GM13977 (cell line): ENCODE measurements around the gene PDS5B.

ENCODE experiments used
- DNase-seq: peaks from one replicate; pipeline ENCODE4 v3.0.0; 2012; ENCODE audit warnings: low spot score
- in situ Hi-C: fragments of 300-500 bp; cut with MboI; formaldehyde crosslinking; loops from one replicate; pipeline ENCODE4 v1.12.0; 2022; ENCODE audit warnings: low sequenced_read_pairs, low pct_unique_long_range_greater_than_20kb, mixed read lengths, inconsistent platforms; ENCODE audit not compliant: unreplicated experiment
- TF ChIP-seq, protein P1 (sequence below): IDR thresholded peaks from 2 replicates; pipeline ENCODE4 v1.5.1; 2012; ENCODE audit warnings: mild to moderate bottlenecking, control low read depth; ENCODE audit not compliant: insufficient read depth; ENCODE audit errors: extremely low read depth, missing control alignments

Gene PDS5B

DNA sequence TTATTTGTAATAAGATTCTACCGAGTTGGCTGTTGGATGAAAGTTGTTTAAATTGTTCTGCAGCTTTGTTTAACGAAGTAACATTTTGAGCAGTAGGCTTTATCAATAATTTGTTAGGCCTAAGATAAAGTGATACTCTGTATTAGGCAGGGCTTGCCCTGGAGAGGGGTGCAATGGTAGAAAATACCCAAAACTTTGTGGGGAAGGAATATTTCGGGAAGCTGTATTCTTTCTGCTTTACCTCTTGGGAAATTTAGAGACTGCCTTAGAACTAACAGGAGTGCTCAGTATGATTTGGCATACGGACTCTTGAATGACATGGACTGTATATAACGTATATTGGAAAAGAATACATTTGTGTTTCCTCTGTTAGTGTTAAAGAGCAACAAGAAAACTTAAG lies 2.5 kb downstream of the PDS5B start:
- TF ChIP-seq, protein P1, sequence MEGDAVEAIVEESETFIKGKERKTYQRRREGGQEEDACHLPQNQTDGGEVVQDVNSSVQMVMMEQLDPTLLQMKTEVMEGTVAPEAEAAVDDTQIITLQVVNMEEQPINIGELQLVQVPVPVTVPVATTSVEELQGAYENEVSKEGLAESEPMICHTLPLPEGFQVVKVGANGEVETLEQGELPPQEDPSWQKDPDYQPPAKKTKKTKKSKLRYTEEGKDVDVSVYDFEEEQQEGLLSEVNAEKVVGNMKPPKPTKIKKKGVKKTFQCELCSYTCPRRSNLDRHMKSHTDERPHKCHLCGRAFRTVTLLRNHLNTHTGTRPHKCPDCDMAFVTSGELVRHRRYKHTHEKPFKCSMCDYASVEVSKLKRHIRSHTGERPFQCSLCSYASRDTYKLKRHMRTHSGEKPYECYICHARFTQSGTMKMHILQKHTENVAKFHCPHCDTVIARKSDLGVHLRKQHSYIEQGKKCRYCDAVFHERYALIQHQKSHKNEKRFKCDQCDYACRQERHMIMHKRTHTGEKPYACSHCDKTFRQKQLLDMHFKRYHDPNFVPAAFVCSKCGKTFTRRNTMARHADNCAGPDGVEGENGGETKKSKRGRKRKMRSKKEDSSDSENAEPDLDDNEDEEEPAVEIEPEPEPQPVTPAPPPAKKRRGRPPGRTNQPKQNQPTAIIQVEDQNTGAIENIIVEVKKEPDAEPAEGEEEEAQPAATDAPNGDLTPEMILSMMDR = no peak
- in situ Hi-C loops = loop anchor here (25.0 kb wide), 2 partner anchors 676 to 1124 kb away; no protein-coding TSS in a partner anchor
- DNase-seq = no peak

DNA sequence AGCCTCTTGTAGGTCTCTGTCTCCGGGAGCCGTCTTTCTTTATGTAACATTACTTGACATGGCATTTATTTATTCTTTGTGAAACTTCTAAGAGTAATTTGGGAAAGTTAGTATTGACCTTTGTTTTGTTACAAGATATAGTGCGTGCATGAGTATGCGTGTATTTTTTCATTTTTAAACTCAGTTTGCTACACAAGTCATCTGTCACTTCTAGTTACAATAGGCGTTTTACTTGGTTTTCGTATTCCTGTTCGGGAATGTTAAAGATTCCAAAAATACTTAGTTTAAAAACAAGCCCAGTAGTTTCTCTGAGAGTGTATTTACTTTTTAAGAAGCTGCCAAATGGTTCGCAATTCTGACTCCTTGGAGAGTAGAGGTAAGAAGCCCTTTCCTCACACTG lies 3.2 kb downstream of the PDS5B start:
- DNase-seq = no peak
- TF ChIP-seq, protein P1 = no peak
- in situ Hi-C loops = loop anchor here (25.0 kb wide), 2 partner anchors 677 to 1123 kb away; no protein-coding TSS in a partner anchor

DNA sequence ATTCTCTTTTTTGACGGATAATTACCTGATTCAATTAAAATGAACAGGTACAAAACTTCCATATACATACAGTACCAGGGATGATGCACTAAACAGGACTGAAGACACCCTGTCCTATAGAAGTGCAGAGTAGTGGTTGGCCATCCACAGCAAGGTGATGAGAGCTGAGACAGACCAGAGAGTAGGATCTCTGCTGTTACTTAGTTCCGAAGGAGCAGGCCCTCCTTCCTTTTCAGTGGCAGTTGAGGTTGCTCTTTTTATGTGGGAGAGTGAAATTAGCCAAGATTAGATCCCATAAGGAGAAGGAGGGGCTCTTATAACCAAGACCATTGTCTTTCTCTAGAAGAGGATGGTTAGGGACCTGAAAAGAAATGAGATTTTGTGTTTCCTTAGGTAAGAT lies 4.0 kb downstream of the PDS5B start:
- TF ChIP-seq, protein P1 = no peak
- in situ Hi-C loops = loop anchor here (25.0 kb wide), 2 partner anchors 678 to 1122 kb away; no protein-coding TSS in a partner anchor
- DNase-seq = no peak

DNA sequence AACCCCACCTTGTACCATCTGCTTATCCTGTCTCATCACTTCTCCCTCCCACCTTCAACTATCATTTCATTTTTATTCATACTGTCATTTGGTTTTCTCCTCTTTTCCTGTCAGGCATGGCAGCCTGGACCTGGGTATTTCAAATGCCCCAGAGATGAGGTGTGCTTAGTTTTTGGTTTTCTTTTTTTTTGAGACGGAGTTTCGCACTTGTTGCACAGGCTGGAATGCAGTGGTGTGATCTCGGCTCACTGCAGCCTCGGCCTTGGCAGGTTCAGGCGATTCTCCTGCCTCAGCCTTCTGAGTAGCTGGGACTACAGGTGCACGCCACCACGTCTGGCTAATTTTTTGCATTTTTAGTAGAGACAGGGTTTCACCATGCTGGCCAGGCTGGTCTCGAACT lies 5.8 kb downstream of the PDS5B start:
- TF ChIP-seq, protein P1 = no peak
- DNase-seq = no peak
- in situ Hi-C loops = loop anchor here (25.0 kb wide), 2 partner anchors 680 to 1120 kb away; no protein-coding TSS in a partner anchor

DNA sequence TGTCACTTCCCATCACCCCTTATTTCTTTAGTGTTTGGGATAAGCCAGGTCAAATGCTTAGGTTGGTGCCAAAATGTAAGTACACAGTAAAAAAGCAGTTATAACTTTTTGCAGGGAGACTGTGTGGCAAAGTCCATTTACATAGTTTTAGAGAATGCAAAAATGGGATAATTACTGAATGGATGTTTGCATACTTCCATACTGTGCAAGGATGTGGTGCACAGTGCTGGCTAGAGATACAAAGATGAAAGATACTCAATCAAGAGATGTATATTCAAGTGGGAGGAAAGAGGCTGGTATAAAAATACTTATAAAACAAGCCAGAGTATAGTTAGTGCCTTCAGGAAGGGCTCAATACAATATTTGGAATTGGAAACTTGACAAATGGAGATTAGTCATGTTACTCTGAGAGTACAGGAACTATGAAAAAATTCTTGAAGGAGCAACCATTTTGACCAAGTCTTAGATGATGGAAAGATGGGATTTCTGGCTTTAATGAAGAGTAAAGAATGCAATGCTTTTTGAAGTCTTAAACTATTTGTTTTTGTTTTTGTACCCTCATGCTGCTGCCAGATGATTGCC lies 8.0 kb downstream of the PDS5B start:
- no peak for DNase-seq
- in situ Hi-C loops = loop anchor here (25.0 kb wide), 2 partner anchors 682 to 1118 kb away; no protein-coding TSS in a partner anchor
- TF ChIP-seq, protein P1 = no peak

DNA sequence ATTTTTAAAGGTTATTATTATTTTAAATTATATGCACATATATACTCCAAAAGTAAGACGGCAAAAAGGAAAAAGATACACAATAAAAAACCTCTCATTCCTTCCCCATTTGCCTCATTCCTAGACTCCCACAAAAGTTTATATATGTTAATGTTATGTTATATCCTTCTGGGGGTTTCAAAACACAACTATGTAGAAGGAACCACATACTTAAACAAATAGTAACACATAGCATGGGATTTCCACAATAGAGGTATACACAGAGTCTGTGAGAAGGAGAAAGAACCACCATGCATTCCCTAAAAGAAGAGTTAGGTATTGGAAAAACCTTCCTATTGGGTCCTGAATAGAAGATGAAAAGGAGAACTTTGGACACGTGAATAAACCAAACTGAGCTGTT lies 9.1 kb downstream of the PDS5B start:
- in situ Hi-C loops = loop anchor here (25.0 kb wide), 2 partner anchors 683 to 1117 kb away; no protein-coding TSS in a partner anchor
- no peak for DNase-seq
- TF ChIP-seq, protein P1 = no peak
